ENCODE data around the gene PAM. TPM values are rescaled to one million over a fixed set of nuclear protein-coding genes. Genes with fewer than 3 reads are reported as not detected.

Gene PAM
- total RNA-seq, 1 experiment from 2014 or later, result 257 TPM

GRCh38 chr5:103034662-103035392, 279.7 kb downstream of the PAM start:
- Histone ChIP-seq H2AFZ (ENCODE audit: low read depth, low read length, poor library complexity, severe bottlenecking) (no peak overlapping the region), H3K79me2 (ENCODE audit: insufficient read depth, low read length) (no peaks in the 10 kb centered on the region), H3K4me1 (ENCODE audit: control insufficient read depth in 1 of 2, insufficient read depth in 2 of 2, low read length in 2 of 2) (no peaks in the 10 kb centered on the region), H3K9me3 (ENCODE audit: control insufficient read depth in 1 of 2, insufficient read depth in 1 of 2, low read depth in 1 of 2, low read length in 2 of 2) (peaks cover 0 to 5% of the 10 kb centered on the region in 2 experiments; a peak in 2 of 4 replicates), H3K27me3 (ENCODE audit: insufficient read depth, low read length) (no peaks in the 10 kb centered on the region), H3K4me3 (replicated peaks in 1 of 2; ENCODE audit: low read depth in 1 of 2, low read length in 2 of 2) (no peak overlapping the region), H3K4me2 (ENCODE audit: low read length) (no peak overlapping the region), H3K27ac (ENCODE audit: low read depth, low read length) (no peak overlapping the region), H3K9ac (ENCODE audit: low read length) (no peak overlapping the region), H3K9me2 (ENCODE audit: insufficient read depth) (no peaks in the 10 kb centered on the region), H4K20me1 (ENCODE audit: insufficient read depth) (no peaks in the 10 kb centered on the region), H3K36me3 (ENCODE audit: control insufficient read depth in 1 of 2, insufficient read depth in 2 of 2, low read length in 2 of 2) (0 out of 4 replicates have a peak, but pooled peaks cover 0 to 11% of the 10 kb centered on the region in 2 experiments)
- CTCF ChIA-PET, result no interaction called here
- no TSS peak for BruUV-seq (replicated peaks)
- RAD21 ChIA-PET (ENCODE audit: low non-redundant PET in 1 of 2, low total read pairs in 2 of 2, uncharacterized antibody in 2 of 2, unreplicated experiment in 2 of 2), result no interaction called here
- no peak for DNase-seq (ENCODE audit: low read depth, low spot score)
- no peak for ATAC-seq
- TF ChIP-seq CBX3 (IDR thresholded peaks at IDR 0.05; ENCODE audit: low read depth) (no peak), CEBPB (IDR thresholded peaks at IDR 0.05; ENCODE audit: low read depth) (no peak), TCF7L2 (IDR thresholded peaks at IDR 0.05; ENCODE audit: borderline replicate concordance, extremely low read depth, insufficient read depth, insufficient read length) (no peak), FOSL1 (IDR thresholded peaks at IDR 0.05; ENCODE audit: low read depth) (no peak), EZH2 (IDR thresholded peaks at IDR 0.05) (no peak), ATF3 (IDR thresholded peaks at IDR 0.05) (no peak), YY1 (IDR thresholded peaks at IDR 0.05; ENCODE audit: extremely low read depth, insufficient replicate concordance, low read depth, low read length) (no peak), JUND (IDR thresholded peaks at IDR 0.05) (no peak), ELF1 (IDR thresholded peaks at IDR 0.05; ENCODE audit: borderline replicate concordance, low read depth) (no peak), SRF (IDR thresholded peaks at IDR 0.05; ENCODE audit: low read depth) (no peak), EGR1 (IDR thresholded peaks at IDR 0.05; ENCODE audit: low read depth) (no peak), MAX (IDR thresholded peaks at IDR 0.05) (no peak), SP1 (IDR thresholded peaks at IDR 0.05; ENCODE audit: low read depth) (no peak), ZFX (IDR thresholded peaks at IDR 0.05) (no peak), ZNF274 (IDR thresholded peaks at IDR 0.05; ENCODE audit: low read depth, low read length) (no peak), SIN3A (IDR thresholded peaks at IDR 0.05; ENCODE audit: low read depth) (no peak), POLR2A (IDR thresholded peaks at IDR 0.05; ENCODE audit: borderline replicate concordance, extremely low read depth, insufficient read depth, insufficient read length) (no peak), CTCF (IDR thresholded peaks at IDR 0.05 in 2 of 3, conservative IDR thresholded peaks at IDR 0.05 in 1 of 3; ENCODE audit: borderline replicate concordance in 1 of 3, insufficient read depth in 1 of 3, low read depth in 2 of 3, low read length in 2 of 3) (no peak), ZBTB33 (IDR thresholded peaks at IDR 0.05; ENCODE audit: extremely low read depth, insufficient replicate concordance, low read length) (no peak), EZH2phosphoT487 (IDR thresholded peaks at IDR 0.05; ENCODE audit: borderline replicate concordance) (no peak)
- intact Hi-C loops (cut with micrococcal nuclease), result no loop called here
- POLR2A ChIA-PET, result no interaction called here
